Brain microvascular endothelial cell (primary cell): ENCODE data around the gene PTGFRN.

Experiments
- DNase-seq: peaks from one replicate; pipeline ENCODE4 v3.0.0-alpha.2; 2020
- H3K27ac ChIP-seq: fragments of 250-450 bp; sonication (Bioruptor Pico); 2 replicates; pipeline ENCODE4 v1.5.1; 2020; ENCODE audit warnings: mild to moderate bottlenecking, moderate library complexity
- H3K27me3 ChIP-seq: fragments of 250-450 bp; sonication (Bioruptor Pico); replicated peaks from 2 replicates; pipeline ENCODE4 v1.5.1; 2020; ENCODE audit warnings: mild to moderate bottlenecking
- H3K36me3 ChIP-seq: fragments of 250-450 bp; sonication (Bioruptor Pico); replicated peaks from 2 replicates; pipeline ENCODE4 v1.5.1; 2020; ENCODE audit warnings: mild to moderate bottlenecking
- H3K4me3 ChIP-seq: 2 replicates; pipeline ENCODE4 v1.5.1; 2011; ENCODE audit warnings: low read depth, mild to moderate bottlenecking, control low read depth, low read length, moderate library complexity
- CTCF ChIP-seq: IDR thresholded peaks from 2 replicates; pipeline ENCODE4 v1.5.1; 2011; ENCODE audit warnings: low read depth, mild to moderate bottlenecking, moderate library complexity, low read length, control low read depth, inconsistent platforms; ENCODE audit errors: missing control alignments
- in situ Hi-C: cut with HindIII; loops from 2 replicates; pipeline ENCODE4 v1.10.0; 2017; ENCODE audit warnings: low sequenced_read_pairs, low pct_ligation_motif_present

Gene PTGFRN

GRCh38 chr1:116911779-116912469, 2.2 kb downstream of the PTGFRN start:
- no peaks in the 10 kb centered on the region for H3K36me3 ChIP-seq
- no peak for DNase-seq
- in situ Hi-C loops = no loop called here
- no peak overlapping the region for H3K27ac ChIP-seq
- TF ChIP-seq CTCF = no peak
- H3K27me3 ChIP-seq = no peaks in the 10 kb centered on the region
- no peak overlapping the region for H3K4me3 ChIP-seq

GRCh38 chr1:116912846-116913245, 3.1 kb downstream of the PTGFRN start:
- in situ Hi-C loops = no loop called here
- H3K4me3 ChIP-seq = no peak overlapping the region

GRCh38 chr1:116913941-116914340, 4.2 kb downstream of the PTGFRN start:
- DNase-seq = no peak
- in situ Hi-C loops = no loop called here
- H3K36me3 ChIP-seq = no peaks in the 10 kb centered on the region
- no peak overlapping the region for H3K27ac ChIP-seq
- TF ChIP-seq CTCF = no peak
- H3K27me3 ChIP-seq = no peaks in the 10 kb centered on the region
- H3K4me3 ChIP-seq = no peak overlapping the region

More at GRCh38 chr1:116912846-116913245, 3.1 kb downstream of the PTGFRN start:
- H3K36me3 ChIP-seq = no peaks in the 10 kb centered on the region
- H3K27me3 ChIP-seq = no peaks in the 10 kb centered on the region
- no peak overlapping the region for H3K27ac ChIP-seq
- no peak for TF ChIP-seq CTCF
- DNase-seq = no peak

GRCh38 chr1:116914667-116915066, 5.0 kb downstream of the PTGFRN start:
- Histone ChIP-seq H3K36me3 (no peaks in the 10 kb centered on the region), H3K4me3 (no peak overlapping the region), H3K27me3 (no peaks in the 10 kb centered on the region), H3K27ac (no peak overlapping the region)
- no peak for TF ChIP-seq CTCF
- no peak for DNase-seq
- in situ Hi-C loops = no loop called here

GRCh38 chr1:116915086-116915661, 5.5 kb downstream of the PTGFRN start:
- no peaks in the 10 kb centered on the region for H3K36me3 ChIP-seq
- in situ Hi-C loops = no loop called here
- no peaks in the 10 kb centered on the region for H3K27me3 ChIP-seq
- DNase-seq = no peak
- H3K4me3 ChIP-seq = no peak overlapping the region
- no peak overlapping the region for H3K27ac ChIP-seq
- TF ChIP-seq CTCF = no peak
